Measurements from ENCODE around the gene STAT5A. TPM values are rescaled to one million over a fixed set of nuclear protein-coding genes. Genes with fewer than 3 reads are reported as not detected.

STAT5A gene
- total RNA-seq, 1 experiment from 2014 or later: 6.6 TPM

- CTCF ChIA-PET: interaction anchor here (0.8 to 12.3 kb wide), 8 partner anchors 8 to 218 kb away, joined by 3 to 196 read pairs (median 8); partner anchors contain the start of gene STAT5A
- no peaks in the 10 kb centered on the region for H3K36me3 Mint-ChIP-seq
- no peaks in the 10 kb centered on the region for H3K9me3 Mint-ChIP-seq
- peaks cover 34% of the 10 kb centered on the region for H3K4me1 Mint-ChIP-seq
- H3K4me3 Mint-ChIP-seq: no peak overlapping the region
- no peak for ATAC-seq
- POLR2A ChIA-PET: no interaction called here
- no peak for DNase-seq (ENCODE audit: low spot score)
- no peaks in the 10 kb centered on the region for H3K27me3 Mint-ChIP-seq (ENCODE audit: low read depth)
- TF ChIP-seq, protein P1, sequence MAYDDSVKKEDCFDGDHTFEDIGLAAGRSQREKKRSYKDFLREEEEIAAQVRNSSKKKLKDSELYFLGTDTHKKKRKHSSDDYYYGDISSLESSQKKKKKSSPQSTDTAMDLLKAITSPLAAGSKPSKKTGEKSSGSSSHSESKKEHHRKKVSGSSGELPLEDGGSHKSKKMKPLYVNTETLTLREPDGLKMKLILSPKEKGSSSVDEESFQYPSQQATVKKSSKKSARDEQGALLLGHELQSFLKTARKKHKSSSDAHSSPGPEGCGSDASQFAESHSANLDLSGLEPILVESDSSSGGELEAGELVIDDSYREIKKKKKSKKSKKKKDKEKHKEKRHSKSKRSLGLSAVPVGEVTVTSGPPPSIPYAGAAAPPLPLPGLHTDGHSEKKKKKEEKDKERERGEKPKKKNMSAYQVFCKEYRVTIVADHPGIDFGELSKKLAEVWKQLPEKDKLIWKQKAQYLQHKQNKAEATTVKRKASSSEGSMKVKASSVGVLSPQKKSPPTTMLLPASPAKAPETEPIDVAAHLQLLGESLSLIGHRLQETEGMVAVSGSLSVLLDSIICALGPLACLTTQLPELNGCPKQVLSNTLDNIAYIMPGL (CRISPR knock-in tag; IDR thresholded peaks at IDR 0.05): no peak
- no peak for TF ChIP-seq ETV6 (CRISPR knock-in tag; IDR thresholded peaks at IDR 0.05)
- no peak for TF ChIP-seq SP1 (CRISPR knock-in tag; conservative IDR thresholded peaks at IDR 0.05)
- TF ChIP-seq RELA (CRISPR knock-in tag; IDR thresholded peaks at IDR 0.05; ENCODE audit: borderline replicate concordance): no peak
- no peak for TF ChIP-seq IRF2 (CRISPR knock-in tag; IDR thresholded peaks at IDR 0.05; ENCODE audit: borderline replicate concordance, low read depth)
- TF ChIP-seq TEAD4 (CRISPR knock-in tag; IDR thresholded peaks at IDR 0.05): no peak
- no peak for TF ChIP-seq E2F5 (CRISPR knock-in tag; IDR thresholded peaks at IDR 0.05)
- no peak for TF ChIP-seq ZNF232 (CRISPR knock-in tag; IDR thresholded peaks at IDR 0.05)
- no peak for TF ChIP-seq SMAD3 (CRISPR knock-in tag; IDR thresholded peaks at IDR 0.05; ENCODE audit: borderline replicate concordance)
- TF ChIP-seq ATF3 (CRISPR knock-in tag; conservative IDR thresholded peaks at IDR 0.05): no peak
- TF ChIP-seq E2F4 (CRISPR knock-in tag; IDR thresholded peaks at IDR 0.05; ENCODE audit: borderline replicate concordance, low read depth): no peak
- TF ChIP-seq KAT7 (CRISPR knock-in tag; IDR thresholded peaks at IDR 0.05; ENCODE audit: borderline replicate concordance): no peak
- TF ChIP-seq TP53 (CRISPR knock-in tag; IDR thresholded peaks at IDR 0.05): no peak
- no peak for TF ChIP-seq ATF2 (CRISPR knock-in tag; IDR thresholded peaks at IDR 0.05; ENCODE audit: borderline replicate concordance, low read depth)
- H3K27ac Mint-ChIP-seq: no peak overlapping the region
Observed at GRCh38 chr17:42309142-42309541, 20.8 kb downstream of the STAT5A start.

DNA sequence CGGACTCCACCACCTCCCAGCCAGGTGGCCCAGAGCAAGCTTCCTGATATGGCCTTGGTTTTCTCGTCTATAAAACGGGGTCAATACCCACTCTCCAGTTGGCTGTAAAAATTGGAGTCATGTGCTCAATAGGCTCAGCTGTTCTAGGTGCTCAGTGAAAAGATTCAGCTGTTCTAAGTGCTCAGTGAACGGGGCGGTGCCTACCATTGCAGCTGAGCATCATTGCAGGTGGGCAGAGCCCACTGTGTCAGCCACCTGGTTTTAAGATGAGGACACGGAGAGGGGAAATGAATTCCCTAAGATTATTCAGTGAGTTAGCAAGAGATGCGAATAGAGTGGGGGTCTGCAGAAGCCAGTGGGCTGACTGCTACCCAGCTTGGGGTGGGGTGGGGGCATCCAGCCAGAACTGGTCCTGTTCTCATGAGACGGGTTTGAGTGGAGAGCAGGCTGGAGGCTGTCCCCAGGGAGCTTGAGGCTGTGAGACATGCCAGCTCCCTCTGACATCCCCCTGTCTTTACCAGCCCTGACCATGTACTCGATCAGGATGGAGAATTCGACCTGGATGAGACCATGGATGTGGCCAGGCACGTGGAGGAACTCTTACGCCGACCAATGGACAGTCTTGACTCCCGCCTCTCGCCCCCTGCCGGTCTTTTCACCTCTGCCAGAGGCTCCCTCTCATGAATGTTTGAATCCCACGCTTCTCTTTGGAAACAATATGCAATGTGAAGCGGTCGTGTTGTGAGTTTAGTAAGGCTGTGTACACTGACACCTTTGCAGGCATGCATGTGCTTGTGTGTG is 21.9 kb downstream of the STAT5A start:
- ATAC-seq (no peak; the same call in 1 of the 2 replicates), DNase-seq (ENCODE audit: low spot score) (peak; percentile 38)
- H3K4me1 Mint-ChIP-seq: peaks cover 34% of the 10 kb centered on the region
- H3K4me3 Mint-ChIP-seq: no peak overlapping the region
- no peaks in the 10 kb centered on the region for H3K9me3 Mint-ChIP-seq
- ChIA-PET CTCF (interaction anchor here (0.8 to 12.3 kb wide), 13 partner anchors 9 to 290 kb away, joined by 3 to 196 read pairs (median 4); partner anchors contain the start of genes CAVIN1, NKIRAS2 and STAT5A), POLR2A (interaction anchor here (0.5 kb wide), 1 partner anchor 75 kb away, joined by 3 read pairs; no protein-coding TSS in a partner anchor)
- H3K36me3 Mint-ChIP-seq: peaks cover 1% of the 10 kb centered on the region
- TF ChIP-seq MAX (CRISPR knock-in tag; IDR thresholded peaks at IDR 0.05): 0 out of 2 replicates have a peak, but pooled peaks have one; percentile 26
- TF ChIP-seq SMAD4 (CRISPR knock-in tag; IDR thresholded peaks at IDR 0.05): no peak
- peak overlapping the region; percentile 70; the same call in 1 of the 2 replicates for H3K27ac Mint-ChIP-seq
- H3K27me3 Mint-ChIP-seq (ENCODE audit: low read depth): no peaks in the 10 kb centered on the region

Measured in WTC11 (cell line).